ENCODE data around the gene PLAAT3. TPM values are rescaled to one million over a fixed set of nuclear protein-coding genes. Genes with fewer than 3 reads are reported as not detected.
A peak's percentile ranks its signal among the peaks of the same experiment; 100 is the strongest.

The PLAAT3 gene
- total and polyA plus RNA-seq, 2 of the 8 experiments (the other 6 are each of a cell fraction or from before 2014, with no cell fraction given): 109 to 190 TPM

DNA sequence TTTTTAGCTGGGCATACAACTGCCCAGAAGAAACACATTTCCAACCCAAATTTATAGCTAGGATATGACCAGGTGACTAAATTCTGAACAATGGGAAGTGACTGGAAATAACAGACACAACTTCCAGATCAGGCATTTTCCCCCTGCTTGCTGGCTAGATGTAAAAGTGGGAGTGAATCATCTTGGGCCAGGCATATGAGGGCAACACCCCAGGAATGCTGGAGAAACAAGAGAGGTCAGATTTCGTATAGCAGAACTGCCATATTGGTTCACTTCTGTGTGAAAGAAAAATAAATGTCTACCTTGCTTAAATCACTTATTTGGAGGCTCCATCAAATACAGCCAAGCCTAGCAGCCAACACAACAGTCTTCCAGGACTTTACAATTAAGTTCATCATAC is 49.6 kb upstream of the PLAAT3 start:
- Histone ChIP-seq H3K23ac (ENCODE audit: insufficient read length) (peak overlapping the region; percentile 15), H3K9ac (replicated peaks in 1 of 4; ENCODE audit: extremely low read depth in 1 of 4, low read depth in 3 of 4, low read length in 3 of 4) (no peak overlapping the region), H4K91ac (replicated peaks; ENCODE audit: insufficient read length, low read length) (no peak overlapping the region), H3K14ac (ENCODE audit: insufficient read length) (no peak overlapping the region), H2BK15ac (ENCODE audit: low read length) (no peak overlapping the region), H2AFZ (ENCODE audit: low read length) (no peak overlapping the region), H3K4me3 (ENCODE audit: extremely low read depth in 1 of 4, insufficient read depth in 2 of 4, low read depth in 3 of 4, low read length in 4 of 4) (no peak overlapping the region), H3K36me3 (ENCODE audit: control insufficient read depth in 2 of 4, insufficient read depth in 4 of 4, low read length in 3 of 4) (no peaks in the 10 kb centered on the region), H3K27ac (ENCODE audit: low read depth, low read length) (no peak overlapping the region), H4K5ac (ENCODE audit: insufficient read length, low read depth, low read length) (no peak overlapping the region), H4K20me1 (replicated peaks in 1 of 2; ENCODE audit: control insufficient read depth in 1 of 2, insufficient read depth in 2 of 2, low read length in 2 of 2) (no peaks in the 10 kb centered on the region), H3K79me2 (ENCODE audit: control insufficient read depth in 1 of 2, insufficient read depth in 2 of 2, low read length in 2 of 2) (peaks cover 6 to 83% of the 10 kb centered on the region in 2 experiments; a peak in 3 of 4 replicates), H3K9me3 (ENCODE audit: insufficient read depth in 2 of 2, low read depth in 1 of 2, low read length in 1 of 2) (no peaks in the 10 kb centered on the region), H2AK5ac (ENCODE audit: low read depth, low read length) (no peak overlapping the region), H3K4ac (replicated peaks; ENCODE audit: insufficient read length, low read depth, low read length) (no peak overlapping the region), H3K56ac (replicated peaks; ENCODE audit: insufficient read length, low read depth, low read length) (no peak overlapping the region), H2BK120ac (replicated peaks; ENCODE audit: low read depth, low read length) (no peak overlapping the region), H3K27me3 (replicated peaks in 1 of 4; ENCODE audit: control insufficient read depth in 3 of 4, extremely low read depth in 1 of 4, insufficient read depth in 3 of 4, low read length in 3 of 4) (no peaks in the 10 kb centered on the region), H2BK5ac (ENCODE audit: low read depth, low read length) (no peak overlapping the region), H2BK12ac (ENCODE audit: low read depth, low read length) (no peak overlapping the region), H2BK20ac (ENCODE audit: low read length) (no peak overlapping the region), H4K8ac (ENCODE audit: extremely low read depth, insufficient read depth, low read length) (no peak overlapping the region), H3K18ac (ENCODE audit: extremely low read depth, low read length) (no peak overlapping the region), H3K23me2 (ENCODE audit: low read depth, low read length) (no peaks in the 10 kb centered on the region), H3K79me1 (ENCODE audit: low read depth, low read length) (peaks cover 8% of the 10 kb centered on the region; the same call in 1 of the 2 replicates), H3K4me1 (replicated peaks in 1 of 4; ENCODE audit: control insufficient read depth in 3 of 4, insufficient read depth in 4 of 4, low read length in 3 of 4) (no peaks in the 10 kb centered on the region), H3K4me2 (ENCODE audit: insufficient read depth in 1 of 2, low read depth in 2 of 2, low read length in 2 of 2) (no peak overlapping the region)
- no peak for FAIRE-seq
- WGBS, 2 experiments (ENCODE audit: extremely low coverage in 1 of 2, insufficient coverage in 1 of 2, insufficient read length in 1 of 2, insufficient replicate concordance in 2 of 2, low coverage in 1 of 2, low lambda C conversion rate in 2 of 2, missing lambda C conversion rate in 1 of 2): 0% methylated on average over 1 of the region's 1 CpG; no CpG with 5 or more reads in 1 of the 2 experiments
- POLR2A ChIA-PET (ENCODE audit: partially characterized antibody): no interaction called here
- TF ChIP-seq KDM5A (IDR thresholded peaks at IDR 0.05; ENCODE audit: low read length) (no peak), SUZ12 (IDR thresholded peaks at IDR 0.05; ENCODE audit: low read length) (no peak), FOSL1 (IDR thresholded peaks at IDR 0.05; ENCODE audit: insufficient read depth, low read depth, low read length) (no peak)
- TF ChIP-seq, protein P1, sequence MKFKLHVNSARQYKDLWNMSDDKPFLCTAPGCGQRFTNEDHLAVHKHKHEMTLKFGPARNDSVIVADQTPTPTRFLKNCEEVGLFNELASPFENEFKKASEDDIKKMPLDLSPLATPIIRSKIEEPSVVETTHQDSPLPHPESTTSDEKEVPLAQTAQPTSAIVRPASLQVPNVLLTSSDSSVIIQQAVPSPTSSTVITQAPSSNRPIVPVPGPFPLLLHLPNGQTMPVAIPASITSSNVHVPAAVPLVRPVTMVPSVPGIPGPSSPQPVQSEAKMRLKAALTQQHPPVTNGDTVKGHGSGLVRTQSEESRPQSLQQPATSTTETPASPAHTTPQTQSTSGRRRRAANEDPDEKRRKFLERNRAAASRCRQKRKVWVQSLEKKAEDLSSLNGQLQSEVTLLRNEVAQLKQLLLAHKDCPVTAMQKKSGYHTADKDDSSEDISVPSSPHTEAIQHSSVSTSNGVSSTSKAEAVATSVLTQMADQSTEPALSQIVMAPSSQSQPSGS (IDR thresholded peaks at IDR 0.05; ENCODE audit: low read length): no peak
- CTCF ChIA-PET (ENCODE audit: partially characterized antibody): interaction anchor here (0.9 kb wide), 1 partner anchor 25 kb away, joined by 3 read pairs; no protein-coding TSS in a partner anchor
- DNase-seq (ENCODE audit: low read depth in 1 of 2, low spot score in 2 of 2): no peak
